Thymus (tissue), 11 donors: ENCODE results near the gene PTPN4. TPM values are rescaled to one million over a fixed set of nuclear protein-coding genes. Genes with fewer than 3 reads are reported as not detected.

Experiments
- DNase-seq, 9 donors: peaks; one replicate each; pipeline ENCODE4 v3.0.0-alpha.2; 2013; ENCODE audit warnings: low spot score in 9 of 9, low read depth in 6 of 9, missing footprints in 1 of 9
- H3K27ac ChIP-seq, 2 donors: one replicate each; pipeline ENCODE4 v1.5.1; 2013; ENCODE audit warnings: control low read depth in 1 of 2, low read depth in 1 of 2, low read length in 1 of 2, mild to moderate bottlenecking in 1 of 2, moderate library complexity in 1 of 2
- H3K27me3 ChIP-seq, 2 donors: one replicate each; pipeline ENCODE4 v1.5.1; 2013; ENCODE audit warnings: low read length in 1 of 2; ENCODE audit not compliant: control insufficient read depth in 2 of 2, insufficient read depth in 1 of 2
- H3K36me3 ChIP-seq, 2 donors: one replicate each; pipeline ENCODE4 v1.5.1; 2013; ENCODE audit warnings: low read length in 1 of 2, mild to moderate bottlenecking in 1 of 2, moderate library complexity in 1 of 2; ENCODE audit not compliant: control insufficient read depth in 2 of 2, insufficient read depth in 2 of 2
- H3K4me1 ChIP-seq, 2 donors: one replicate each; pipeline ENCODE4 v1.5.1; 2013; ENCODE audit warnings: low read length in 2 of 2; ENCODE audit not compliant: control insufficient read depth in 2 of 2, insufficient read depth in 2 of 2
- H3K4me3 ChIP-seq, 2 donors: one replicate each; pipeline ENCODE4 v1.5.1; 2013; ENCODE audit warnings: low read length in 2 of 2, control low read depth in 1 of 2, mild to moderate bottlenecking in 1 of 2
- H3K9me3 ChIP-seq, 2 donors: one replicate each; pipeline ENCODE4 v1.5.1; 2013; ENCODE audit warnings: low read length in 1 of 2, mild to moderate bottlenecking in 1 of 2; ENCODE audit not compliant: control insufficient read depth in 2 of 2, insufficient read depth in 1 of 2
- WGBS: extraction: QIAGEN DNeasy Blood & Tissue Kit; methylation state at CpG from one replicate; pipeline ENCODE4 v1.1.7; 2013; 5-methylcytosine and 5-hydroxymethylcytosine counted together
- polyA plus RNA-seq: library from polyadenylated mRNA; stranded (reverse); fragments of 200-250 nt; gene quantifications from one replicate; pipeline ENCODE4 v1.2.3, GENCODE V29; 2013
- total RNA-seq: library from RNA; stranded (reverse); fragments of 120-200 nt; gene quantifications from one replicate; pipeline ENCODE4 v1.2.4, GENCODE V29; 2013
- donor health status: healthy.

The PTPN4 gene
- total and polyA plus RNA-seq, 2 donors, result 11.9 to 53.0 TPM

DNA sequence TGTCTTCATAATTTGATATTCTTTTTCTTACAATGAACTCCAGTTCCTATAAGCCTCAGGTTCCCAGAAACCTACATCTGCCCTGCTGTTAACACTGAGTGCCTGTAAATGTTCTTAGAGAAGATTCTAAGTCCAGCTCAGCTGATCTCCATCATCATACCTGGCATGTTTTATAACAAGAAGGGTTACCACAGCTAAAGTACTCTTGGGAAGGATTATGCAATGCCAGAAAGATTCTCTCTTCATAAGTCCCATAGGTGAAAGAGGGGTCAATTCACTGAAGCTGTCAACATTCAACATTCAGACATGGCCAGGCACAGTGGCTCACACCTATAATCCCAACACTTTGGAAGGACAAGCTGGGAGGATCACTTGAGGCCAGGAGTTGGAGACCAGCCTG lies 31.3 kb upstream of the PTPN4 start:
- Histone ChIP-seq H3K27me3 (peaks cover 0 to 2% of the 10 kb centered on the region in 2 donors), H3K9me3 (no peaks in the 10 kb centered on the region), H3K36me3 (no peaks in the 10 kb centered on the region), H3K27ac (no peak overlapping the region), H3K4me1 (no peaks in the 10 kb centered on the region), H3K4me3 (no peak overlapping the region)
- DNase-seq, result no peak

DNA sequence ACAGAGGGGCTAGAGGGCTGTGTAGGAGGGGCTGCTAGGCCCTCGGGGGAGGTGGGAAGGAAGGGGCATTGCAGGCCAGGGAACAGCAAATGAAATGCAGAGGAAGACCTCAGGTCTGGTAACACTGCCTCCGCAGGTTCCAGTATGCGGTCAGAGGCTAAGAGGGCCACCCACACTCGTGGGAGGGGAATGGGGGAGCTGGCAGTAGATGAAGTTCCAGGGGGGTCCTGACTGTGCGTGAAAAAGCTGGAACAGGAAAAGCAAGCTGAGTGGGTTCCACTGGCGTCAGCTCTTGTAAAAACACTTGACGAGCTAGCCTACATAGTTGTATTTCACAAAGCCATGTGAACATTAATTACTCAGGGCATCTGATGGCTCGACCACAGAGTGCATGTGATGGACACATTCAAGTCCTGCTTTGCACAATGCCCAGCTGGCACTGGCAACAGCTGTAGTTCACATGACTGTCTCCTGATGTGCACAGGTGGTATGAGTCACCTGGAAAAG lies 29.0 kb upstream of the PTPN4 start:
- whole genome bisulfite sequencing, result 85% methylated on average over 8 of the region's 8 CpGs
- Histone ChIP-seq H3K4me1 (no peaks in the 10 kb centered on the region), H3K27ac (no peak overlapping the region), H3K27me3 (peaks cover 0 to 2% of the 10 kb centered on the region in 2 donors), H3K36me3 (no peaks in the 10 kb centered on the region), H3K9me3 (no peaks in the 10 kb centered on the region), H3K4me3 (no peak overlapping the region)
- no peak for DNase-seq

GRCh38 chr2:119731983-119732382 lies 27.7 kb upstream of the PTPN4 start:
- Histone ChIP-seq H3K36me3 (no peaks in the 10 kb centered on the region), H3K4me1 (no peaks in the 10 kb centered on the region), H3K4me3 (no peak overlapping the region), H3K27ac (no peak overlapping the region), H3K9me3 (no peaks in the 10 kb centered on the region), H3K27me3 (peaks cover 0 to 2% of the 10 kb centered on the region in 2 donors)
- 47% methylated on average over 11 of the region's 11 CpGs for WGBS
- DNase-seq, result no peak

DNA sequence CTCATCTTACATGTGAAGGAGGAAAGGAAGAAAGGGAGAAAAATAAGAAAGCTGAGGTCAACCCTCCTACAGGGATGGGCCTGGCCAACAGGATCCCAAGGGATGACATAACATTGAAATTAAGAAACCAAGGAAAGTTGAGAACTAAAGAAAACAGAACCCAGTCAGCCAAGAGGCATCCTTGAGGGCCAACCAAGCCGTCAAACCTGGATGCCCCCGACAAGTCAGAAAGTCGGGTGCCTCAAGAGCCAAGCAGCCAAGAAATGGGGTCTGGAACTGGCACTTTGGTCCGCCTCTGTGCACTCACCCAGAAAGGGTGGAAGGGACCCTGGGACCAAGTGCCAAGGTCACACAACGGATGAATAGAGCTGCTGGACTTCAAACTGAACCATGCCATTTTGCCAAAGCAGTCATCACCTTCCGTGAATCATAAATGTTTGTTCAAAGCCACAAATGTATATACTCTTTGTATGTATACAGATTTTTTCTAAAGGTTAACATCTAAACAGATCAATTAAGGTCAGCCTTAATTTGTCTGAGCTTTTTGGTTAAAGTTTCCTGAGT lies 27.0 kb upstream of the PTPN4 start:
- no peak for DNase-seq
- Histone ChIP-seq H3K4me3 (no peak overlapping the region), H3K9me3 (no peaks in the 10 kb centered on the region), H3K4me1 (no peaks in the 10 kb centered on the region), H3K36me3 (no peaks in the 10 kb centered on the region), H3K27me3 (peaks cover 0 to 2% of the 10 kb centered on the region in 2 donors), H3K27ac (no peak overlapping the region)
- WGBS, result 97% methylated on average over 6 of the region's 6 CpGs

DNA sequence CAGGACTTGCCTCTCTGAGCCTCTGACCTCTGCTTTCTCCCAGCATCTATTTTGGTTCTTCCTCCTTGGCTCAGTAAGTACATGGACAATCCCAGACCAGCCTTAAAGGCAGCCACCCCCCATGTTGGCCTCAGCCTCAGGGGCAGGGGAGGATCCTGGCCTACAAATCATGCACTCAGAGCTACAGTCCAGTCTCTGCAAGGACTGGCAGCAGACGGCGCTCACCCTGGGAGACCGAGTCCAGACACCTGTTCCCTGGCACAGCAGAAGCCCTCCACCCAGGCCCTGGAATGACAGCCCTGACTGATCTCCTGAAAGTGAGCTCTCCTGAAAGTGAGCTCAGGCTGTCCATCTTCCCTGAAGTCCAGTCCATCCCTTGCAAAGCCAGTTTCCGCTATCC lies 25.7 kb upstream of the PTPN4 start:
- Histone ChIP-seq H3K27ac (no peak overlapping the region), H3K27me3 (peaks cover 0 to 2% of the 10 kb centered on the region in 2 donors), H3K9me3 (no peaks in the 10 kb centered on the region), H3K36me3 (no peaks in the 10 kb centered on the region), H3K4me3 (no peak overlapping the region), H3K4me1 (no peaks in the 10 kb centered on the region)
- 97% methylated on average over 4 of the region's 4 CpGs for whole genome bisulfite sequencing
- no peak for DNase-seq

DNA sequence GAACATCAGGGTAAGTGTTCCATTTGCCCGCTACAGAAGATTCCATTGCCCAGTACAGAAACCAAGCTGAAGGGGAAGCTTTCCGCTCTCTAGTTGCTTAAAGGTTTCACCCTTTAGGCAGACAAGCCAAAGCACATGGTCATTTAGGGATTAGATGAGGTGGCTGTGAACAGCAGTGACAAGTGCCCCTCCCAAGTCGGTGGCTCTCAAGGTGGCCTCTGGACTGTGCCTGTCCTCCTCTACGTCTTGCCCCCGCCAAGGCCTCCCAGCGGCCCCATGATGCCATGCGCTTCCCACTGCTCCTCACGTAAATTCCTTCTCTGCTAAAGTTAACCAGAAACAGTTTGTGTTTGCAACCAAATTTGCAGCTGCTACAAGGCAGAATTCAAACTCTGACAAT lies 24.2 kb upstream of the PTPN4 start:
- Histone ChIP-seq H3K9me3 (no peaks in the 10 kb centered on the region), H3K27ac (no peak overlapping the region), H3K27me3 (no peaks in the 10 kb centered on the region), H3K4me1 (no peaks in the 10 kb centered on the region), H3K36me3 (no peaks in the 10 kb centered on the region), H3K4me3 (no peak overlapping the region)
- whole genome bisulfite sequencing, result 97% methylated on average over 8 of the region's 8 CpGs
- DNase-seq, result no peak

GRCh38 chr2:119736021-119736420 lies 23.7 kb upstream of the PTPN4 start:
- Histone ChIP-seq H3K9me3 (no peaks in the 10 kb centered on the region), H3K4me3 (no peak overlapping the region), H3K4me1 (no peaks in the 10 kb centered on the region), H3K27me3 (no peaks in the 10 kb centered on the region), H3K27ac (no peak overlapping the region), H3K36me3 (no peaks in the 10 kb centered on the region)
- WGBS, result 91% methylated on average over 5 of the region's 5 CpGs
- DNase-seq, result no peak

- H3K27me3 ChIP-seq, result no peaks in the 10 kb centered on the region
- H3K9me3 ChIP-seq, result no peaks in the 10 kb centered on the region
- H3K4me3 ChIP-seq, result no peak overlapping the region
- H3K27ac ChIP-seq, result no peak overlapping the region
- no peak for DNase-seq
- WGBS, result 19% methylated on average over 3 of the region's 3 CpGs
- no peaks in the 10 kb centered on the region for H3K36me3 ChIP-seq
- no peaks in the 10 kb centered on the region for H3K4me1 ChIP-seq
These were observed 20.0 kb upstream of the PTPN4 start for GRCh38 chr2:119739580-119740255.

DNA sequence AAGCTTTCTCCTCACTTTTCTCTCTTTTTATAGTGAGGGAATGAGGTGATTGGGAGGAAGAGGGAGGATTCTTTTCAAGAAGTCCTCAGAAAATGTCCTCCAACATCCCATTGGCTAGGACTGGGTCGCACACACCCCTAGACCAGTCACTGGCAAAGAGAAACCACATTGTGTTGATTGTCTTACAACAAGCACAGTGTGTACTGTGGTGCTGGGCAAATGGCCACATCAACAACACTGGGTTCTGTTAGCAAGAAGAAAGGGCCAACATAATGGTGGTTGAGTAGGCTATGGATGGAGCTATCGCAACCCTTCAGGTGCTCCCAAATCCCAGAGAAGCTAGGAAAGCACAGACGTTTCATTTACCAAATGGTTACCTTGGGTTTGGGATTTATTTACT lies 18.7 kb upstream of the PTPN4 start:
- Histone ChIP-seq H3K27me3 (no peaks in the 10 kb centered on the region), H3K27ac (no peak overlapping the region), H3K36me3 (no peaks in the 10 kb centered on the region), H3K4me1 (no peaks in the 10 kb centered on the region), H3K4me3 (no peak overlapping the region), H3K9me3 (no peaks in the 10 kb centered on the region)
- 96% methylated on average over 3 of the region's 3 CpGs for WGBS
- DNase-seq, result no peak
